MG63 (cell line): ENCODE data around the gene POLR2J. TPM values are rescaled to one million over a fixed set of nuclear protein-coding genes. Genes with fewer than 3 reads are reported as not detected.

Experiments used
- DNase-seq: peaks from one replicate; pipeline ENCODE4 v3.0.0-alpha.2; 2020
- H3K27me3 ChIP-seq: fragments of 250-450 bp; sonication (Bioruptor Pico); 2 replicates; pipeline ENCODE4 v1.5.1; 2020; ENCODE audit warnings: mild to moderate bottlenecking, moderate library complexity
- H3K36me3 ChIP-seq: fragments of 250-450 bp; sonication (Bioruptor Pico); 2 replicates; pipeline ENCODE4 v1.5.1; 2020; ENCODE audit warnings: mild to moderate bottlenecking, moderate library complexity
- H3K4me3 ChIP-seq: fragments of 250-450 bp; sonication (Bioruptor Pico); 2 replicates; pipeline ENCODE4 v1.5.1; 2020; ENCODE audit warnings: mild to moderate bottlenecking, moderate library complexity
- H3K9me3 ChIP-seq: fragments of 250-450 bp; sonication (Bioruptor Pico); 2 replicates; pipeline ENCODE4 v1.5.1; 2020; ENCODE audit warnings: mild to moderate bottlenecking, moderate library complexity
- total RNA-seq: library from RNA; depleted of rRNA; stranded (reverse); fragments of >200 nt; shearing (Covaris generic); gene quantifications from 2 replicates; pipeline ENCODE4 v1.2.3, GENCODE V29; 2014; ENCODE audit warnings: low replicate concordance; rRNA removed

POLR2J gene
- total RNA-seq, 1 experiment from 2014 or later: 45.5 TPM

- H3K36me3 ChIP-seq: no peaks in the 10 kb centered on the region
- H3K27me3 ChIP-seq: no peaks in the 10 kb centered on the region
- H3K9me3 ChIP-seq: no peaks in the 10 kb centered on the region
- DNase-seq: no peak
- H3K4me3 ChIP-seq: no peak overlapping the region
Measured at GRCh38 chr7:102431617-102432298, 47.0 kb downstream of the POLR2J start.

- Histone ChIP-seq H3K4me3 (no peak overlapping the region), H3K27me3 (no peaks in the 10 kb centered on the region), H3K9me3 (no peaks in the 10 kb centered on the region), H3K36me3 (no peaks in the 10 kb centered on the region)
- no peak for DNase-seq
Measured at GRCh38 chr7:102429141-102429899, 49.4 kb downstream of the POLR2J start.

GRCh38 chr7:102427019-102427405 is 51.7 kb downstream of the POLR2J start:
- no peak for DNase-seq
- H3K36me3 ChIP-seq: no peaks in the 10 kb centered on the region
- no peaks in the 10 kb centered on the region for H3K9me3 ChIP-seq
- H3K27me3 ChIP-seq: no peaks in the 10 kb centered on the region
- no peak overlapping the region for H3K4me3 ChIP-seq

DNA sequence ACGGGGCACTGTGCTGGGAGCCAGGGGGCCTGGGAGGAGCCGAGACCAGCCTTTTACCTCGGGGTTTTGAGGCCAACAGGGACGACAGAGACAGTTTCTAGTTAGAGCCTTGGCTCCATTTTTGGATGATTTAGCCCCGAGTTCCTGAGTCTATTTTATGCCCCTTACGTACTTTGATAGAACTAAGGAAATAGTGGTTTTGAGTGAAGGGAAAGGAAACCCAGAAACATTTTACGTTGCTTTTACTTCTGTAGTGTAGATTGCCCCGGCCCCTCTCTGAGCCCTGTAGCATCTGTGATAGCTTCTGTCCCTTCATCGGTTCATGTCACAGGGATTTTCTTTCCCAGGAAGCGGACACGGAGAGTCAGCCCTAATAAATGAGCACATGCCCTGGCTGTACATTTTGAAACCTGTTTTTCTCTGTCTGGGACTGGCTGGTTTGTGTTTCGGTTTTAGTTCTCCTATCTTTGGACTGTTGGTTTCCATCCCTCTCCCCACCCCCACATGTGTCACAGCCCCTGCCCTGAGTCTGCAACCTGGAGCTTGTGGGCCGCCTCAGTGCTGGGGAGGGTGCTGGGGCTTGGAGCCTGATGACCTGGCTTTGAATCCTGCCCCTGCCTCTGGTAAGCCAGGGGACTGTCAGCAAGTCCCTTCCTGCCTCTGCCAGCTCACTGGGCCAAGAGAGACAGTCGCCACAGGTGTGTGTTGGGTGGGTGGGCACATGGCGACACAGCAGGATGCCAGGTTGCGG is 52.3 kb downstream of the POLR2J start:
- Histone ChIP-seq H3K9me3 (no peaks in the 10 kb centered on the region), H3K27me3 (no peaks in the 10 kb centered on the region), H3K36me3 (no peaks in the 10 kb centered on the region), H3K4me3 (no peak overlapping the region)
- DNase-seq: no peak

DNA sequence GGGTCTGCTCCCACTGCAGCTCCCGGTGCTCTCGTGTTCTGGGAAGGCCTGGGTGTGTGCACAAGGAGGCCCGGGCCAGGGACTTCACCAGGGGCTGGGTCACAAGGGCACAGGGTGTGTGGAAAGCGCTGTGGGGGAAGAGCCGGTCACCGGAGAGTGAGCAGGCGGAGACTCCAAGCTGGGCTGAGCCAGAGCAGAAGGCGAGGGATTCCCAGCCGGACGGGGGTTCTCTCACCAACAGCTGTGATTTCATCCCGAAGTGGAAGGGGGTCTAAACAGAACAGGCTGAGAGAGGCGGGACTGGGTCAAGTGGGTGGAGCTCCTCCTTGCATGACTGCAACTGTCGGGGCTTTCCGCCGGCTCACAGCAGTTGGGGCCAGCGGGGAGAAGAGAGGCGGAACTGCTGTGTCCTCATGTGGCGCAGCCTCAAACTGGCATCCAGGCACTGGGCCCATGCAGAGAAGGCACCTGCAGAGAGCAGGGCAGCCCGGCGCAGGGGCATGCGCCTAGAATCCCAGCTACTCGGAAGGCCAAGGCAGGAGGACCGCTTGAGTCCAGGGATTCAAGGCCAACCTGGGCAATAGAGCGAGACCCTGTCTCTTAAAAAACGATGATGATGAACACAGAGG is 53.0 kb downstream of the POLR2J start:
- Histone ChIP-seq H3K27me3 (no peaks in the 10 kb centered on the region), H3K36me3 (no peaks in the 10 kb centered on the region; the same call in none of the 2 replicates), H3K4me3 (no peak overlapping the region), H3K9me3 (no peaks in the 10 kb centered on the region)
- no peak for DNase-seq

DNA sequence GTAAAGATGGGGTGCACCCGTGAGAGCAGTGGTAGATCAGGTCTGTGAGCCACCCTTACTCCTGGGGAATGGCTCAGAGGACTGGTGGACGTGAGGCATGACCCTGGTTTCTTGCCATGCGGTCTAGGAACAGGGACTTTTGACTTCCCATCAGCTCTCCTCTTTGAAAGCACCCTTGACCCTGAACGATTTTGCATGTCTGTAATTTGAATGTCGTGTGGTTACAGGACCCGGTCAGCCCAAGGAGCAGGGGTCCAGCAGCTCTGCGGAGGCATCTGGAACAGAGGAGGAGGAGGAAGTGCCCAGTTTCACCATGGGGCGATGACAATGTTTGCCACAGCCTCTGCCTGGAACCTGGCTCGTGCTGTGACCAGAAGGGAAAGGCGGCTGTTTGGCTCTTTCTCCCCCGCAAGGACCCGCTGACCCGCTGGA is 53.9 kb downstream of the POLR2J start:
- Histone ChIP-seq H3K9me3 (no peaks in the 10 kb centered on the region), H3K4me3 (no peak overlapping the region)

GRCh38 chr7:102424129-102424551 is 54.6 kb downstream of the POLR2J start:
- Histone ChIP-seq H3K9me3 (no peaks in the 10 kb centered on the region), H3K27me3 (no peaks in the 10 kb centered on the region), H3K4me3 (no peak overlapping the region), H3K36me3 (no peaks in the 10 kb centered on the region; the same call in none of the 2 replicates)
- no peak for DNase-seq

More for the DNA sequence above, 53.9 kb downstream of the POLR2J start:
- DNase-seq: no peak
- Histone ChIP-seq H3K36me3 (no peaks in the 10 kb centered on the region; the same call in none of the 2 replicates), H3K27me3 (no peaks in the 10 kb centered on the region)

Other genes starting within 250 kb of the POLR2J start
- gene SH2B2, start 192.1 kb downstream of the POLR2J start, total RNA-seq: 0.40 and 1.3 TPM in 2 replicates
- not detected in 2 replicates for gene SPDYE6, start 122.5 kb downstream of the POLR2J start, total RNA-seq
- 7.6 and 16.2 TPM in 2 replicates for gene PRKRIP1, start 82.6 kb downstream of the POLR2J start, total RNA-seq
- gene ORAI2, start 45.3 kb downstream of the POLR2J start, total RNA-seq: 24.3 and 27.1 TPM in 2 replicates
- gene ALKBH4, start 14.1 kb downstream of the POLR2J start, total RNA-seq: 10.8 and 17.1 TPM in 2 replicates
- gene LRWD1, start 13.9 kb downstream of the POLR2J start, total RNA-seq: 19.6 and 29.7 TPM in 2 replicates
- 0.12 and 1.7 TPM in 2 replicates for gene RASA4B, start 38.9 kb upstream of the POLR2J start, total RNA-seq
- gene UPK3BL2, start 64.8 kb upstream of the POLR2J start, total RNA-seq: 2.5 TPM in 1 of 2 replicates, not detected in the other
- gene SPDYE2, start 72.3 kb upstream of the POLR2J start, total RNA-seq: not detected in 2 replicates
- gene POLR2J3, start 93.7 kb upstream of the POLR2J start, total RNA-seq: 2.2 and 7.1 TPM in 2 replicates
- 1.6 and 3.9 TPM in 2 replicates for gene RASA4, start 137.8 kb upstream of the POLR2J start, total RNA-seq
- 0.37 and 13.4 TPM in 2 replicates for gene UPK3BL1, start 163.9 kb upstream of the POLR2J start, total RNA-seq
- not detected in 2 replicates for gene SPDYE2B, start 171.4 kb upstream of the POLR2J start, total RNA-seq
- not detected in 2 replicates for gene POLR2J2, start 192.7 kb upstream of the POLR2J start, total RNA-seq